Liver (tissue), 3 donors: ENCODE results near the gene MYOT.

ENCODE experiments used
- FOXA1 ChIP-seq: IDR thresholded peaks from 2 replicates; pipeline ENCODE4 v1.6.1; 2016; ENCODE audit warnings: antibody characterized with exemption
- GABPA ChIP-seq, 2 donors: IDR thresholded peaks in 1 of 2; conservative IDR thresholded peaks in 1 of 2; 2 replicates each; pipeline ENCODE4 v1.6.1; 2016; ENCODE audit warnings: antibody characterized with exemption in 2 of 2, mild to moderate bottlenecking in 1 of 2, moderate library complexity in 1 of 2
- HNF4A ChIP-seq, 2 donors: conservative IDR thresholded peaks; 2 replicates each; pipeline ENCODE4 v1.6.1; 2016; ENCODE audit warnings: antibody characterized with exemption in 2 of 2, mild to moderate bottlenecking in 2 of 2
- HNF4G ChIP-seq: IDR thresholded peaks from 2 replicates; pipeline ENCODE4 v1.6.1; 2016; ENCODE audit warnings: antibody characterized with exemption
- JUND ChIP-seq, 2 donors: IDR thresholded peaks; 2 replicates each; pipeline ENCODE4 v1.6.1; 2016; ENCODE audit warnings: antibody characterized with exemption in 2 of 2
- RAD21 ChIP-seq, 2 donors: IDR thresholded peaks; 2 replicates each; pipeline ENCODE4 v1.6.1; 2016; ENCODE audit warnings: antibody characterized with exemption in 2 of 2, mild to moderate bottlenecking in 2 of 2
- REST ChIP-seq: IDR thresholded peaks from 2 replicates; pipeline ENCODE4 v1.6.1; 2016; ENCODE audit warnings: antibody characterized with exemption, mild to moderate bottlenecking
- SP1 ChIP-seq: IDR thresholded peaks from 2 replicates; pipeline ENCODE4 v1.6.1; 2018; ENCODE audit warnings: antibody characterized with exemption, mild to moderate bottlenecking
- TAF1 ChIP-seq: conservative IDR thresholded peaks from 2 replicates; pipeline ENCODE4 v1.6.1; 2016; ENCODE audit warnings: antibody characterized with exemption, mild to moderate bottlenecking
- YY1 ChIP-seq: IDR thresholded peaks from 2 replicates; pipeline ENCODE4 v1.6.1; 2016; ENCODE audit warnings: antibody characterized with exemption, mild to moderate bottlenecking
- ZBTB33 ChIP-seq: IDR thresholded peaks from 2 replicates; pipeline ENCODE4 v1.6.1; 2016; ENCODE audit warnings: antibody characterized with exemption
- TF ChIP-seq, protein P1 (sequence below): fragments of 150-350 bp; IDR thresholded peaks from 2 replicates; pipeline ENCODE4 v1.5.1; 2017; ENCODE audit warnings: improper control_type of control experiment, low read depth, low read length; ENCODE audit not compliant: missing input control
- TF ChIP-seq, protein P2 (sequence below): IDR thresholded peaks from 2 replicates; pipeline ENCODE4 v1.6.1; 2016; ENCODE audit warnings: antibody characterized with exemption
- donor health status: healthy.
- donor health status: healthy.

DNA sequence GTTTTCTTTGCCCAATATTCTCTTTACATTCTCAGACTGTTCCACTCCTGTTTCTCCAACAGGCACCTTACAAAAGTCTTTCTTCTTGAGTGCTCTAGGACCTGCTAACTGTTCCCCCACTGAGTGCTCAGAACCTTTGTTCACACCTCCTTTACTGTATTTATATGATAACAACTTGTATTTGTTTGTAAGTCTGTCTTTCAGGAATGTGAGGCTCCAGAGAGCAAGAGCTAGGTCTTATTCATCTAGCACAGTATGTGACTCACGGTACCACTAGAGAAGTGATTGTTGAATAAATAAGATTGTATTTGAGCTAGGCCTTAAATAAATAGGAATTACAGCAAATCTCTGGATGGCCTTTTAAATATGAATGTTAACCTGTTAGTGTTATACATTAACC lies 42.5 kb upstream of the MYOT start:
- TF ChIP-seq REST (no peak), SP1 (no peak), TAF1 (no peak), RAD21 (IDR thresholded peaks at IDR 0.05) (no peak), YY1 (no peak), GABPA (IDR thresholded peaks at IDR 0.05 in 1 of 2, conservative IDR thresholded peaks at IDR 0.05 in 1 of 2) (no peak), JUND (IDR thresholded peaks at IDR 0.05) (no peak), FOXA1 (no peak), HNF4A (conservative IDR thresholded peaks at IDR 0.05) (no peak), ZBTB33 (no peak), HNF4G (no peak)
- TF ChIP-seq, protein P1, sequence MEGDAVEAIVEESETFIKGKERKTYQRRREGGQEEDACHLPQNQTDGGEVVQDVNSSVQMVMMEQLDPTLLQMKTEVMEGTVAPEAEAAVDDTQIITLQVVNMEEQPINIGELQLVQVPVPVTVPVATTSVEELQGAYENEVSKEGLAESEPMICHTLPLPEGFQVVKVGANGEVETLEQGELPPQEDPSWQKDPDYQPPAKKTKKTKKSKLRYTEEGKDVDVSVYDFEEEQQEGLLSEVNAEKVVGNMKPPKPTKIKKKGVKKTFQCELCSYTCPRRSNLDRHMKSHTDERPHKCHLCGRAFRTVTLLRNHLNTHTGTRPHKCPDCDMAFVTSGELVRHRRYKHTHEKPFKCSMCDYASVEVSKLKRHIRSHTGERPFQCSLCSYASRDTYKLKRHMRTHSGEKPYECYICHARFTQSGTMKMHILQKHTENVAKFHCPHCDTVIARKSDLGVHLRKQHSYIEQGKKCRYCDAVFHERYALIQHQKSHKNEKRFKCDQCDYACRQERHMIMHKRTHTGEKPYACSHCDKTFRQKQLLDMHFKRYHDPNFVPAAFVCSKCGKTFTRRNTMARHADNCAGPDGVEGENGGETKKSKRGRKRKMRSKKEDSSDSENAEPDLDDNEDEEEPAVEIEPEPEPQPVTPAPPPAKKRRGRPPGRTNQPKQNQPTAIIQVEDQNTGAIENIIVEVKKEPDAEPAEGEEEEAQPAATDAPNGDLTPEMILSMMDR = no peak
- TF ChIP-seq, protein P2, sequence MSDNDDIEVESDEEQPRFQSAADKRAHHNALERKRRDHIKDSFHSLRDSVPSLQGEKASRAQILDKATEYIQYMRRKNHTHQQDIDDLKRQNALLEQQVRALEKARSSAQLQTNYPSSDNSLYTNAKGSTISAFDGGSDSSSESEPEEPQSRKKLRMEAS = no peak
